ENCODE data around the gene ZNF507.

DNA sequence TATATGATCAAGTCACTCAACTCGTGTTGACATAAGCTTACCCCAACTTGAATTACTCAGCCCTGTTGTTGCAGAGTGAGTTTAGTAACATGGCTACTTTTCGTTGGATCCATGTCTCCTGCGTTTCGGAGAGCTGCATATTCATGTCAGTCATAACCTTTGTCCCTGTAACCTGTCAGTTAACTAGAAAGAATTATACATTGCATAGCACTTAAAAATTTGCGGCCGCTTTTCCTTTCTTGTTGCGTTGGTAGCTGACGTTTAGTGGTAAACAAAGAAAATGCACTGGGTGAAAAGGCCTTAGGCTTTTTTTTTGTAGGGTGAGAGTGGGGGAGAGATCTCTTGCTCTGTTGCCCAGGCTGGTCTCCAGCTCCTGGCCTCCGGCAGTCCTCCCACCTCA, 14.2 kb downstream of the ZNF507 start:
- TF ChIP-seq, protein P1, sequence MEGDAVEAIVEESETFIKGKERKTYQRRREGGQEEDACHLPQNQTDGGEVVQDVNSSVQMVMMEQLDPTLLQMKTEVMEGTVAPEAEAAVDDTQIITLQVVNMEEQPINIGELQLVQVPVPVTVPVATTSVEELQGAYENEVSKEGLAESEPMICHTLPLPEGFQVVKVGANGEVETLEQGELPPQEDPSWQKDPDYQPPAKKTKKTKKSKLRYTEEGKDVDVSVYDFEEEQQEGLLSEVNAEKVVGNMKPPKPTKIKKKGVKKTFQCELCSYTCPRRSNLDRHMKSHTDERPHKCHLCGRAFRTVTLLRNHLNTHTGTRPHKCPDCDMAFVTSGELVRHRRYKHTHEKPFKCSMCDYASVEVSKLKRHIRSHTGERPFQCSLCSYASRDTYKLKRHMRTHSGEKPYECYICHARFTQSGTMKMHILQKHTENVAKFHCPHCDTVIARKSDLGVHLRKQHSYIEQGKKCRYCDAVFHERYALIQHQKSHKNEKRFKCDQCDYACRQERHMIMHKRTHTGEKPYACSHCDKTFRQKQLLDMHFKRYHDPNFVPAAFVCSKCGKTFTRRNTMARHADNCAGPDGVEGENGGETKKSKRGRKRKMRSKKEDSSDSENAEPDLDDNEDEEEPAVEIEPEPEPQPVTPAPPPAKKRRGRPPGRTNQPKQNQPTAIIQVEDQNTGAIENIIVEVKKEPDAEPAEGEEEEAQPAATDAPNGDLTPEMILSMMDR (IDR thresholded peaks at IDR 0.05; ENCODE audit: low read depth, low read length), result no peak
- TF ChIP-seq POLR2A (IDR thresholded peaks at IDR 0.05; ENCODE audit: extremely low read depth, insufficient read length), result no peak

All from NB4 (cell line).